A673 (cell line): ENCODE measurements around the gene PTER. TPM values are rescaled to one million over a fixed set of nuclear protein-coding genes. Genes with fewer than 3 reads are reported as not detected.

Source experiments
- BruUV-seq: library from RNA; stranded (reverse); fragments of 400-500 nt; replicated peaks from 2 replicates; lab custom pipeline; 2021; lab: Mats Ljungman, UMichigan
- CTCF ChIA-PET: fragments of 300-600 bp; sonication (Branson Sonifier 250); formaldehyde crosslinking; loops from one replicate; lab custom pipeline; 2022; ENCODE audit warnings: antibody characterized with exemption; lab: Charles Lee
- POLR2A ChIA-PET: fragments of 300-600 bp; sonication (Branson Sonifier 250); formaldehyde crosslinking; loops from one replicate; lab custom pipeline; 2022; ENCODE audit warnings: antibody characterized with exemption; ENCODE audit not compliant: low non-redundant PET; lab: Charles Lee
- DNase-seq: peaks from one replicate; pipeline ENCODE4 v3.0.0-alpha.2; 2015; ENCODE audit warnings: low spot score
- H3K27ac ChIP-seq: fragments of 200-600 bp; sonication (generic); 2 replicates; pipeline ENCODE4 v1.5.1; 2016; ENCODE audit warnings: mixed run types, low read depth, mild to moderate bottlenecking, mixed read lengths, antibody characterized with exemption, low read length; ENCODE audit not compliant: poor library complexity, severe bottlenecking
- H3K27me3 ChIP-seq: fragments of 200-600 bp; sonication (generic); replicated peaks from 2 replicates; pipeline ENCODE4 v1.6.1; 2017; ENCODE audit warnings: mixed run types, low read depth, mild to moderate bottlenecking, mixed read lengths, antibody characterized with exemption, low read length; ENCODE audit not compliant: insufficient read depth, poor library complexity
- H3K36me3 ChIP-seq: fragments of 200-600 bp; sonication (generic); 2 replicates; pipeline ENCODE4 v1.6.1; 2016; ENCODE audit warnings: mixed run types, mild to moderate bottlenecking, mixed read lengths, antibody characterized with exemption, low read length; ENCODE audit not compliant: insufficient read depth, poor library complexity, severe bottlenecking
- H3K4me1 ChIP-seq: fragments of 200-600 bp; sonication (generic); 2 replicates; pipeline ENCODE4 v1.6.1; 2017; ENCODE audit warnings: mixed run types, mild to moderate bottlenecking, mixed read lengths, antibody characterized with exemption, low read length; ENCODE audit not compliant: insufficient read depth, poor library complexity, severe bottlenecking
- H3K4me3 ChIP-seq: fragments of 200-600 bp; sonication (generic); 2 replicates; pipeline ENCODE4 v1.5.1; 2016; ENCODE audit warnings: low read depth, mixed run types, mild to moderate bottlenecking, mixed read lengths, low read length; ENCODE audit not compliant: poor library complexity, severe bottlenecking
- H3K9me3 ChIP-seq: fragments of 200-600 bp; sonication (generic); 2 replicates; pipeline ENCODE4 v1.6.1; 2016; ENCODE audit warnings: mixed run types, low read depth, mild to moderate bottlenecking, mixed read lengths, antibody characterized with exemption, low read length; ENCODE audit not compliant: poor library complexity, severe bottlenecking
- CTCF ChIP-seq: fragments of 300-800, 200-600 bp; sonication (generic); conservative IDR thresholded peaks from 2 replicates; pipeline ENCODE4 v1.5.1; 2017; ENCODE audit warnings: low read depth, mild to moderate bottlenecking, antibody characterized with exemption, low read length, moderate library complexity, mixed read lengths
- EZH2 ChIP-seq: fragments of 200-600 bp; sonication (generic); IDR thresholded peaks from 2 replicates; pipeline ENCODE4 v1.6.1; 2017; ENCODE audit warnings: borderline replicate concordance, low read depth, mild to moderate bottlenecking, mixed read lengths, antibody characterized with exemption, low read length; ENCODE audit not compliant: poor library complexity, severe bottlenecking
- intact Hi-C: fragments of 100-400 bp; cut with micrococcal nuclease; formaldehyde crosslinking; loops from one replicate; pipeline ENCODE4 v1.10.0; 2022; ENCODE audit not compliant: unreplicated experiment
- total RNA-seq: library from RNA; stranded (reverse); gene quantifications from 2 replicates; pipeline ENCODE4 v1.2.3, GENCODE V29; 2021

PTER gene
- total RNA-seq, 1 experiment from 2014 or later, result 1.4 TPM

- H3K27ac ChIP-seq, result no peak overlapping the region
- H3K9me3 ChIP-seq, result no peaks in the 10 kb centered on the region
- intact Hi-C loops, result no loop called here
- no peak for DNase-seq
- no peaks in the 10 kb centered on the region for H3K4me1 ChIP-seq
- no peak for TF ChIP-seq EZH2
- TF ChIP-seq CTCF, result no peak
- H3K4me3 ChIP-seq, result no peak overlapping the region
- POLR2A ChIA-PET, result no interaction called here
- H3K36me3 ChIP-seq, result no peaks in the 10 kb centered on the region
- CTCF ChIA-PET, result no interaction called here
- no TSS peak for BruUV-seq
- H3K27me3 ChIP-seq, result peaks cover 39% of the 10 kb centered on the region
These were observed 99.3 kb downstream of the PTER start for GRCh38 chr10:16536155-16536554.

GRCh38 chr10:16544099-16544498, 107.3 kb downstream of the PTER start:
- H3K36me3 ChIP-seq, result no peaks in the 10 kb centered on the region
- H3K27me3 ChIP-seq, result peaks cover 52% of the 10 kb centered on the region
- no peaks in the 10 kb centered on the region for H3K9me3 ChIP-seq
- no peak for TF ChIP-seq CTCF
- no peak for TF ChIP-seq EZH2
- BruUV-seq, result no TSS peak
- no peak overlapping the region for H3K4me3 ChIP-seq
- ChIA-PET POLR2A (no interaction called here), CTCF (no interaction called here)
- H3K27ac ChIP-seq, result no peak overlapping the region
- DNase-seq, result no peak
- H3K4me1 ChIP-seq, result no peaks in the 10 kb centered on the region
- intact Hi-C loops, result no loop called here

DNA sequence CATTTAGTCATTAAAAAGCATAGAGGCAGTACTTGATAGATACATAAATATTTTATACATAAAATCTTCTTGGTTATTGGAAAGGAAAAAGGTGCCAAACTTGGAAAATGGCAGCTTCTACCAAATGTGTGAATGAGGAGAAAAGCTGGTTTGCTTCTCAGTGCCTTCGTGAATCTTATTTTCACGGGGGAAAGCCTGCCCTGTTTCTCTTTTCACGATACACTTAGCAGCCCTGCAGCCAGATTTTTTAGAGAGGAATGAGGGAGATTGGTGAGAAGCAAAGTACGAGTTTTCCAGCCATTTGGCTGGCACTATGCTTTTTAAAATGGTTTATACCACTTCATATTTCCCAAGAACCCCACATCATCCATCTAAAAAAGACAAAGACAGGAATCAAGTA, 107.8 kb downstream of the PTER start:
- ChIA-PET CTCF (interaction anchor here (0.9 kb wide), 1 partner anchor 96 kb away, joined by 7 read pairs; no protein-coding TSS in a partner anchor), POLR2A (no interaction called here)
- no peak for DNase-seq
- no peaks in the 10 kb centered on the region for H3K36me3 ChIP-seq
- no peaks in the 10 kb centered on the region for H3K4me1 ChIP-seq
- H3K27ac ChIP-seq, result no peak overlapping the region
- intact Hi-C loops, result no loop called here
- BruUV-seq, result no TSS peak
- peaks cover 52% of the 10 kb centered on the region for H3K27me3 ChIP-seq
- no peak overlapping the region for H3K4me3 ChIP-seq
- TF ChIP-seq EZH2, result no peak
- no peak for TF ChIP-seq CTCF
- H3K9me3 ChIP-seq, result no peaks in the 10 kb centered on the region
